ENCODE measurements around the gene LIPG. TPM values are rescaled to one million over a fixed set of nuclear protein-coding genes. Genes with fewer than 3 reads are reported as not detected.

The LIPG gene
- total RNA-seq, 4 donors from 2014 or later = 0.24 to 6.4 (median 1.9) TPM

DNA sequence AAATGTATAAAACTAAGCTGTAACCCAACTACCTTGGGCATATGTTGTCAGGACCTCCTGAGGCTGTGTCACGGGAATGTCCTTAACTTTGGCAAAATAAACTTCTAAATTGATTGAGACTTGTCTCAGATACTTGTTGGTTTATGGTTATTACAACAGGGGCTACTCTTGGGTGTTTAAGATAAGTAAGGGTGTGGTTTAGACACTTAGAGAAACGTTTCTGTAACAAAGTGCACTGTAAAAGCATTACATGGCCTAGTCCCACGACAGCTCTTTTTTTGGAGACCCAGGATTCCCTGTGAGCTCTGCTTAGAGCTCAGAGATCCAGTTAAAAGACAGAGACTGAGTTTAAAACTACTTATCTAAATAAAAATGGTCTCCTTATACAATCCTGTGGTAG lies 32.3 kb upstream of the LIPG start:
- Histone ChIP-seq H3K27ac (no peak overlapping the region), H3K9me3 (no peaks in the 10 kb centered on the region), H3K4me3 (no peak overlapping the region), H3K4me1 (no peaks in the 10 kb centered on the region), H3K36me3 (no peaks in the 10 kb centered on the region), H3K27me3 (no peaks in the 10 kb centered on the region)
- TF ChIP-seq, protein P1, sequence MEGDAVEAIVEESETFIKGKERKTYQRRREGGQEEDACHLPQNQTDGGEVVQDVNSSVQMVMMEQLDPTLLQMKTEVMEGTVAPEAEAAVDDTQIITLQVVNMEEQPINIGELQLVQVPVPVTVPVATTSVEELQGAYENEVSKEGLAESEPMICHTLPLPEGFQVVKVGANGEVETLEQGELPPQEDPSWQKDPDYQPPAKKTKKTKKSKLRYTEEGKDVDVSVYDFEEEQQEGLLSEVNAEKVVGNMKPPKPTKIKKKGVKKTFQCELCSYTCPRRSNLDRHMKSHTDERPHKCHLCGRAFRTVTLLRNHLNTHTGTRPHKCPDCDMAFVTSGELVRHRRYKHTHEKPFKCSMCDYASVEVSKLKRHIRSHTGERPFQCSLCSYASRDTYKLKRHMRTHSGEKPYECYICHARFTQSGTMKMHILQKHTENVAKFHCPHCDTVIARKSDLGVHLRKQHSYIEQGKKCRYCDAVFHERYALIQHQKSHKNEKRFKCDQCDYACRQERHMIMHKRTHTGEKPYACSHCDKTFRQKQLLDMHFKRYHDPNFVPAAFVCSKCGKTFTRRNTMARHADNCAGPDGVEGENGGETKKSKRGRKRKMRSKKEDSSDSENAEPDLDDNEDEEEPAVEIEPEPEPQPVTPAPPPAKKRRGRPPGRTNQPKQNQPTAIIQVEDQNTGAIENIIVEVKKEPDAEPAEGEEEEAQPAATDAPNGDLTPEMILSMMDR (IDR thresholded peaks at IDR 0.05 in 4 of 5, conservative IDR thresholded peaks at IDR 0.05 in 1 of 5) = no peak
- no peak for TF ChIP-seq POLR2A (IDR thresholded peaks at IDR 0.05)
- DNase-seq (no peak), ATAC-seq (no peak)
- in situ Hi-C loops (cut with MboI; ENCODE audit: low sequenced_read_pairs in 4 of 4) = no loop called here
- intact Hi-C loops (cut with DNase I; ENCODE audit: low total_unique reads) = no loop called here

DNA sequence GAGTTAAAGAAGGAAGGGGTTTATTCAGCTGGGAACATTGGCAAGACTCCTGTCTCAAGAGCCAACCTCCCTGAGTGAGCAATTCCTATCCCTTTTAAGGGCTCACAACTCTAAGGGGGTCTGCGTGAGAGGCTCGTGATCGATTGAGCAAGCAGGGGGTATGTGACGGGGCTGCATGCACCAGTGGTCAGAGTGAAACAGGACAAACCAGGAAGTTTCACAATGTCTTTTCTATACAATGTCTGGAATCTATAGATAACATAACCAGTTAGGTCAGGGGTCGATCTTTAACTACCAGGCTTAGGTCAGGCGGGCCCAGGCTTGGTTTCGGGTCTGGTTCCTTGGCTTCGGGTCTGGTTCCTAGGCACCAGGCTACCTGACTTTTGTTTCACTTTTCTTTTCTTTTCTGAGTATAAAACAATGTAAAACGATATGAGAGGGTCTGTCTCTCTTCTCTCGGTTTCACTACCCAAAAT lies 30.1 kb upstream of the LIPG start:
- Histone ChIP-seq H3K4me1 (no peaks in the 10 kb centered on the region), H3K4me3 (no peak overlapping the region), H3K27me3 (no peaks in the 10 kb centered on the region), H3K9me3 (no peaks in the 10 kb centered on the region), H3K36me3 (no peaks in the 10 kb centered on the region), H3K27ac (no peak overlapping the region)
- ATAC-seq (no peak), DNase-seq (no peak)
- TF ChIP-seq, protein P1 (IDR thresholded peaks at IDR 0.05 in 4 of 5, conservative IDR thresholded peaks at IDR 0.05 in 1 of 5) = no peak
- in situ Hi-C loops (cut with MboI; ENCODE audit: low sequenced_read_pairs in 4 of 4) = no loop called here
- intact Hi-C loops (cut with DNase I; ENCODE audit: low total_unique reads) = no loop called here

DNA sequence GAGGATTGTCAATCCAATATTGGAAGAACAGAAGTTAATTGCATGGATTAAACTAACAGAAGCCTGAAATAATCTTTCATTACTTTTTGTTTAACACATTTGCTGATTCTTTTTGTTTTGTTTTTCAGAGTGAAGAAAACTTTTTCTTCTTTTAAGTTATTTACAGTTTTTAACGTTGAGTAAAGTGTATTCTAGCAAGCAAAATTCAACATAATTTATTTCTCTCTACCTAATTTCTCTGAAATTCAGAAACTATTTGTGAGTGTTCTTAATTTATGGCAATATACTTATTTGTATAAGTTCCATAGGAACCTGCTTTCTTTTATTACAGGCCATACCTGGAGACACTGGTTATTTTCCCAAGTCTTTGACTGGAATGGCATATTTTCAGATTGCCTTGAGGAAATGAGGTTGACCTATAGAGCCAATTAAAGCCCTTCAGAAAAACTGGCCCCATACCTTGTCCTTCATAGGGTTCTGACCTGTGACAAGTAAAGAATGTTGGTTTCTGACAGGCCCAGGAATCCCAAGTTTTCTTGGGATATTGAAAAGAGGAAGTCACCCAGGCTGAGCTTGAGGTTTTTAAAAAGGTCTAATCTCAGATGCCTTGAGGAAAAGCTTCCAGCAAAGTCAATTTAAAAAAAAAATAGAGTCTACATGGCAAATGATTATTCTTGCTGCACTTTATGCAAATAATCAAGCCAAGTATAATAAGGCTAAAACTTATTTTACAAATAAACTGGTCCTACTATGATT lies 26.8 kb upstream of the LIPG start:
- TF ChIP-seq, protein P1 (IDR thresholded peaks at IDR 0.05 in 4 of 5, conservative IDR thresholded peaks at IDR 0.05 in 1 of 5) = no peak
- TF ChIP-seq POLR2A (IDR thresholded peaks at IDR 0.05) = no peak
- no peaks in the 10 kb centered on the region for H3K4me1 ChIP-seq
- intact Hi-C loops (cut with DNase I; ENCODE audit: low total_unique reads) (no loop called here), in situ Hi-C loops (cut with MboI; ENCODE audit: low sequenced_read_pairs in 4 of 4) (no loop called here)
- no peak for ATAC-seq
- H3K36me3 ChIP-seq = no peaks in the 10 kb centered on the region
- no peaks in the 10 kb centered on the region for H3K27me3 ChIP-seq
- no peak for DNase-seq
- H3K27ac ChIP-seq = no peak overlapping the region
- no peak overlapping the region for H3K4me3 ChIP-seq
- no peaks in the 10 kb centered on the region for H3K9me3 ChIP-seq

DNA sequence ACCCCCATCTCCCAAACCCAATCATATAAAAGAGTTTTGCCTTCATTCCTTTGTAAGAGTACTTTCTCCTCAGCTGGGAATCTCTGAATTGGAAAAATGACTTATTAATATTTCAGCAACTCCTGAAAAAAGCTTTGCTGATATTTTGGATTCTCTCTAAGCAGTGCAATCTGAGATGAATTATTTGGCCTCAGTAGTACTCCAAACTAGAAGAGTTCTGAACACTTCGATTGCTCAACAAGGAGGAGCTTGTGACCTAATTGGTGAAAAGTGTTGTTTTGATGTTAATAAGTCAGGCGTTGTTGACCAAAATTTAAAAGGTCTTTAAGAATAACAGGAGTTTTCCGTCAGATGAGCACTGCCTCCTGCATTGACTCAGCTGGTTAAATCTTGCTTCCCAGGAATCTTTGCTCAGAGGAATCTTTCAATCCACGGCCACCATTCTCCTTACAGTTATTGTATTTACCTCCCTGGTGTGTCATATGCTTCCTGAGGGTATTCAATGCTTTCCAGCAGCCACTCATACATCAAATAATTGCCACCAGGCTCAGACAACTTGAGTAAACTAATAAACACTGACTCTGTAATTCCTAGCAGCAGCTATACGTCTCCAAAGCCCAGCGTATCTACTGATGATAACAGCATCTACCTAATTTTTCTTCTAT lies 24.5 kb upstream of the LIPG start:
- no peak for TF ChIP-seq POLR2A (IDR thresholded peaks at IDR 0.05)
- TF ChIP-seq, protein P1 (IDR thresholded peaks at IDR 0.05 in 4 of 5, conservative IDR thresholded peaks at IDR 0.05 in 1 of 5) = no peak
- ATAC-seq = no peak
- Histone ChIP-seq H3K4me3 (no peak overlapping the region), H3K27me3 (no peaks in the 10 kb centered on the region), H3K4me1 (no peaks in the 10 kb centered on the region), H3K36me3 (no peaks in the 10 kb centered on the region), H3K9me3 (no peaks in the 10 kb centered on the region), H3K27ac (no peak overlapping the region)
- intact Hi-C loops (cut with DNase I; ENCODE audit: low total_unique reads) = no loop called here
- no peak for DNase-seq
- in situ Hi-C loops (cut with MboI; ENCODE audit: low sequenced_read_pairs in 4 of 4) = no loop called here
